SU-DHL-6 (cell line): Measurements from ENCODE around the gene OXNAD1.

Experiments used
- H2AFZ ChIP-seq: fragments of 200-600 bp; sonication (generic); 2 replicates; pipeline ENCODE4 v1.6.1; 2014; ENCODE audit warnings: low read depth, mild to moderate bottlenecking, moderate library complexity, mixed read lengths, antibody characterized with exemption, low read length; ENCODE audit not compliant: severe bottlenecking
- H3F3A ChIP-seq: fragments of 200-600 bp; shearing (Covaris generic); 2 replicates; pipeline ENCODE4 v1.6.0; 2016; ENCODE audit warnings: antibody characterized with exemption, mild to moderate bottlenecking; ENCODE audit not compliant: insufficient read depth
- H3K27ac ChIP-seq: fragments of 200-600 bp; sonication (generic); 2 replicates; pipeline ENCODE4 v1.5.1; 2016; ENCODE audit warnings: low read depth, mild to moderate bottlenecking, low read length, moderate library complexity, mixed read lengths
- H3K27me3 ChIP-seq: fragments of 200-600 bp; sonication (generic), shearing (Covaris generic); 2 replicates; pipeline ENCODE4 v1.6.0; 2014; ENCODE audit warnings: mild to moderate bottlenecking, low read length
- H3K36me3 ChIP-seq: fragments of 200-600 bp; sonication (generic); 2 replicates; pipeline ENCODE4 v1.6.1; 2014; ENCODE audit warnings: mild to moderate bottlenecking, low read length, mixed read lengths
- H3K4me2 ChIP-seq: fragments of 300-600, 200-600 bp; shearing (Covaris generic), sonication (generic); 2 replicates; pipeline ENCODE4 v1.6.0; 2014; ENCODE audit warnings: low read length, low read depth, mild to moderate bottlenecking; ENCODE audit not compliant: poor library complexity, severe bottlenecking
- H3K4me3 ChIP-seq: fragments of 200-600 bp; sonication (generic); 2 replicates; pipeline ENCODE4 v1.5.1; 2014; ENCODE audit warnings: antibody characterized with exemption, low read length, mild to moderate bottlenecking, mixed read lengths; ENCODE audit not compliant: insufficient read depth, poor library complexity, severe bottlenecking
- H3K79me2 ChIP-seq: fragments of 200-600 bp; sonication (generic); 2 replicates; pipeline ENCODE4 v1.6.1; 2014; ENCODE audit warnings: mild to moderate bottlenecking, low read length, moderate library complexity; ENCODE audit not compliant: insufficient read depth
- H3K9ac ChIP-seq: fragments of 200-600 bp; sonication (generic); 2 replicates; pipeline ENCODE4 v1.7.0; 2014; ENCODE audit warnings: mild to moderate bottlenecking, low read length
- H3K9me2 ChIP-seq: fragments of 200-600 bp; sonication (generic); replicated peaks from 2 replicates; pipeline ENCODE4 v1.6.1; 2014; ENCODE audit warnings: low read length; ENCODE audit not compliant: insufficient read depth
- H3K9me3 ChIP-seq: fragments of 200-600 bp; sonication (generic); 2 replicates; pipeline ENCODE4 v1.6.1; 2014; ENCODE audit warnings: low read length, mixed read lengths; ENCODE audit not compliant: insufficient read depth
- H4K20me1 ChIP-seq: fragments of 200-600 bp; sonication (generic); 2 replicates; pipeline ENCODE4 v1.6.1; 2014; ENCODE audit warnings: low read depth, mild to moderate bottlenecking, antibody characterized with exemption, low read length, moderate library complexity, mixed read lengths
- CTCF ChIP-seq: fragments of 200-600 bp; sonication (generic); IDR thresholded peaks from one replicate; pipeline ENCODE4 v1.5.1; 2017; ENCODE audit warnings: antibody characterized with exemption, mild to moderate bottlenecking, low read length, moderate library complexity; ENCODE audit not compliant: insufficient read depth, poor library complexity, severe bottlenecking
- EZH2phosphoT487 ChIP-seq: fragments of 200-600 bp; sonication (generic), shearing (Covaris generic); conservative IDR thresholded peaks from 2 replicates; pipeline ENCODE4 v1.6.1; 2018; ENCODE audit warnings: mild to moderate bottlenecking, antibody characterized with exemption, low read length, moderate library complexity, mixed read lengths

The OXNAD1 gene

GRCh38 chr3:16295298-16295890 lies 30.4 kb downstream of the OXNAD1 start:
- TF ChIP-seq EZH2phosphoT487 = no peak
- TF ChIP-seq CTCF = no peak
- Histone ChIP-seq H4K20me1 (no peaks in the 10 kb centered on the region), H3F3A (peaks cover 3% of the 10 kb centered on the region; the same call in 1 of the 2 replicates), H3K27me3 (no peaks in the 10 kb centered on the region), H3K36me3 (peaks cover 35% of the 10 kb centered on the region), H3K79me2 (no peaks in the 10 kb centered on the region), H3K9me2 (no peaks in the 10 kb centered on the region), H3K4me3 (no peak overlapping the region), H3K4me2 (no peak overlapping the region), H3K9ac (no peak overlapping the region), H3K9me3 (peaks cover 6% of the 10 kb centered on the region; the same call in 1 of the 2 replicates), H3K27ac (no peak overlapping the region), H2AFZ (no peak overlapping the region)

GRCh38 chr3:16297997-16298885 lies 33.2 kb downstream of the OXNAD1 start:
- no peak overlapping the region for H3K4me2 ChIP-seq
- no peaks in the 10 kb centered on the region for H4K20me1 ChIP-seq
- H3K36me3 ChIP-seq = peaks cover 28% of the 10 kb centered on the region
- H3K27ac ChIP-seq = no peak overlapping the region
- H3K9ac ChIP-seq = no peak overlapping the region
- H2AFZ ChIP-seq = no peak overlapping the region
- peaks cover 3% of the 10 kb centered on the region for H3F3A ChIP-seq
- H3K9me3 ChIP-seq = peaks cover 6% of the 10 kb centered on the region; the same call in 1 of the 2 replicates
- no peaks in the 10 kb centered on the region for H3K9me2 ChIP-seq
- no peak overlapping the region for H3K4me3 ChIP-seq
- H3K79me2 ChIP-seq = no peaks in the 10 kb centered on the region
- TF ChIP-seq EZH2phosphoT487 (no peak), CTCF (no peak)
- H3K27me3 ChIP-seq = no peaks in the 10 kb centered on the region

GRCh38 chr3:16298891-16299290 lies 33.9 kb downstream of the OXNAD1 start:
- H3K79me2 ChIP-seq = no peaks in the 10 kb centered on the region
- H3K4me3 ChIP-seq = no peak overlapping the region
- H3K9me3 ChIP-seq = no peaks in the 10 kb centered on the region
- TF ChIP-seq EZH2phosphoT487 (no peak), CTCF (no peak)
- H3K27me3 ChIP-seq = no peaks in the 10 kb centered on the region
- no peak overlapping the region for H3K4me2 ChIP-seq
- no peak overlapping the region for H3K27ac ChIP-seq
- peaks cover 8% of the 10 kb centered on the region for H3F3A ChIP-seq
- H2AFZ ChIP-seq = no peak overlapping the region
- no peaks in the 10 kb centered on the region for H3K9me2 ChIP-seq
- peaks cover 22% of the 10 kb centered on the region for H3K36me3 ChIP-seq
- no peaks in the 10 kb centered on the region for H4K20me1 ChIP-seq
- H3K9ac ChIP-seq = no peak overlapping the region
